ENCODE results near the gene CAPN10.

DNA sequence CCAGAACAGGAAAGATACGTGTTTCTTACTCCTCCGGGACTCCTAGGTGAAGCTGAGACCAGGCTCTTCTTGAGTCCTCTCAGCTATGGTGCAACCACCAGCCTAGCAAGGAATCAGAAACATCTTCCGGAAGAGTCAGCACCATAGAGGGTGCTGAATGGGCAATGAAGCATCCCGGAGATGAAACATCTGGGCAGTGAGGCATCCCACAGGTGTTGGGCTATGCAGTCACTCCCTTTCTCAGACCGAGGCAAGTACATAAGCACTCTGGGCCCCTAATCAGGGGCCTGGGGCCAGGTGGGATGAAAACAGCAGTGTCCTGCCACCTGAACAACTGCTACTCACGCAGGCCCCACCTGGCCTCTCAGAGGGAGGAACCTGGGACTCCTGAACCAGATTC is 1.4 kb upstream of the CAPN10 start:
- TF ChIP-seq FOXM1 (IDR thresholded peaks at IDR 0.05; ENCODE audit: borderline replicate concordance, low read depth) (no peak), NFIC (IDR thresholded peaks at IDR 0.05) (no peak), CREB1 (IDR thresholded peaks at IDR 0.05; ENCODE audit: low read depth) (no peak), YY1 (IDR thresholded peaks at IDR 0.05; ENCODE audit: low read depth) (no peak), CEBPB (IDR thresholded peaks at IDR 0.05) (no peak), EP300 (IDR thresholded peaks at IDR 0.05; ENCODE audit: borderline replicate concordance) (no peak), EGR1 (IDR thresholded peaks at IDR 0.05) (no peak), RAD21 (IDR thresholded peaks at IDR 0.05; ENCODE audit: low read depth) (no peak), TCF12 (IDR thresholded peaks at IDR 0.05; ENCODE audit: low read depth) (no peak)
- TF ChIP-seq, protein P1, sequence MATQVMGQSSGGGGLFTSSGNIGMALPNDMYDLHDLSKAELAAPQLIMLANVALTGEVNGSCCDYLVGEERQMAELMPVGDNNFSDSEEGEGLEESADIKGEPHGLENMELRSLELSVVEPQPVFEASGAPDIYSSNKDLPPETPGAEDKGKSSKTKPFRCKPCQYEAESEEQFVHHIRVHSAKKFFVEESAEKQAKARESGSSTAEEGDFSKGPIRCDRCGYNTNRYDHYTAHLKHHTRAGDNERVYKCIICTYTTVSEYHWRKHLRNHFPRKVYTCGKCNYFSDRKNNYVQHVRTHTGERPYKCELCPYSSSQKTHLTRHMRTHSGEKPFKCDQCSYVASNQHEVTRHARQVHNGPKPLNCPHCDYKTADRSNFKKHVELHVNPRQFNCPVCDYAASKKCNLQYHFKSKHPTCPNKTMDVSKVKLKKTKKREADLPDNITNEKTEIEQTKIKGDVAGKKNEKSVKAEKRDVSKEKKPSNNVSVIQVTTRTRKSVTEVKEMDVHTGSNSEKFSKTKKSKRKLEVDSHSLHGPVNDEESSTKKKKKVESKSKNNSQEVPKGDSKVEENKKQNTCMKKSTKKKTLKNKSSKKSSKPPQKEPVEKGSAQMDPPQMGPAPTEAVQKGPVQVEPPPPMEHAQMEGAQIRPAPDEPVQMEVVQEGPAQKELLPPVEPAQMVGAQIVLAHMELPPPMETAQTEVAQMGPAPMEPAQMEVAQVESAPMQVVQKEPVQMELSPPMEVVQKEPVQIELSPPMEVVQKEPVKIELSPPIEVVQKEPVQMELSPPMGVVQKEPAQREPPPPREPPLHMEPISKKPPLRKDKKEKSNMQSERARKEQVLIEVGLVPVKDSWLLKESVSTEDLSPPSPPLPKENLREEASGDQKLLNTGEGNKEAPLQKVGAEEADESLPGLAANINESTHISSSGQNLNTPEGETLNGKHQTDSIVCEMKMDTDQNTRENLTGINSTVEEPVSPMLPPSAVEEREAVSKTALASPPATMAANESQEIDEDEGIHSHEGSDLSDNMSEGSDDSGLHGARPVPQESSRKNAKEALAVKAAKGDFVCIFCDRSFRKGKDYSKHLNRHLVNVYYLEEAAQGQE (IDR thresholded peaks at IDR 0.05; ENCODE audit: low read depth): no peak
- TF ChIP-seq, protein P2, sequence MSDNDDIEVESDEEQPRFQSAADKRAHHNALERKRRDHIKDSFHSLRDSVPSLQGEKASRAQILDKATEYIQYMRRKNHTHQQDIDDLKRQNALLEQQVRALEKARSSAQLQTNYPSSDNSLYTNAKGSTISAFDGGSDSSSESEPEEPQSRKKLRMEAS (IDR thresholded peaks at IDR 0.05): no peak

Measured in Ishikawa (cell line).